Panc1 (cell line): ENCODE measurements around the gene ASAP2.

Source experiments
- TF ChIP-seq, protein P1 (sequence below): fragments of 450-650 bp; IDR thresholded peaks from 2 replicates; pipeline ENCODE4 v1.5.1; 2017; ENCODE audit warnings: mild to moderate bottlenecking
- TF ChIP-seq, protein P2 (sequence below), 2 experiments: IDR thresholded peaks; 2 replicates each; pipeline ENCODE4 v1.6.1; 2011 to 2012; ENCODE audit warnings: low read depth in 2 of 2, control low read depth in 1 of 2, low read length in 1 of 2, mild to moderate bottlenecking in 1 of 2, moderate library complexity in 1 of 2; ENCODE audit not compliant: insufficient read depth in 1 of 2

DNA sequence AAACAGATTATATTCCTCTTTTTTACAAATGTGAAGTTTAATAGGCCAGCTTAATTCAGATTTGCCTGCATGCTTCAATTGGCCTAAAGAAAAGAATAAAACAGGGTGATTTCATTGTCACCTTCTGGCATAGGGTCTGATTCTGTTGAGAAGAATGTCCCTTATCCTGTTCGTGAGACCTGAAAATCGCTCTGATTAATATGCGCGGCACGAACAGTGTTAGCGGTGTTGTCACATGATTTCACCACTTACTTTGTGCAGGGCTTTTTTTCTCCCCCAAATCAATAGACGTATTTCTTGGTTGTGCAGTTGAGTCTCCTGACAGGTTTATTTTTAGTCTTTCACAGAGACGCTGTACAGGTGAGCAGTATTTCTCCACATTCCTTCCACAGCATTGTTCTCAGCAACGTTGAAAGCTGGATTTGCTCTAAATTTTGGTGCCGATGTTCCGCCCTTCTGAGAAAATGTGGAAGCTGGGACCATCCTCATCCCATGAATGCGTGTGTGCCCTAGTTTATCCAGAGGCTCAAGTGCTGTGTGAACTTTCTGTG is 134.8 kb downstream of the ASAP2 start:
- TF ChIP-seq, protein P1, sequence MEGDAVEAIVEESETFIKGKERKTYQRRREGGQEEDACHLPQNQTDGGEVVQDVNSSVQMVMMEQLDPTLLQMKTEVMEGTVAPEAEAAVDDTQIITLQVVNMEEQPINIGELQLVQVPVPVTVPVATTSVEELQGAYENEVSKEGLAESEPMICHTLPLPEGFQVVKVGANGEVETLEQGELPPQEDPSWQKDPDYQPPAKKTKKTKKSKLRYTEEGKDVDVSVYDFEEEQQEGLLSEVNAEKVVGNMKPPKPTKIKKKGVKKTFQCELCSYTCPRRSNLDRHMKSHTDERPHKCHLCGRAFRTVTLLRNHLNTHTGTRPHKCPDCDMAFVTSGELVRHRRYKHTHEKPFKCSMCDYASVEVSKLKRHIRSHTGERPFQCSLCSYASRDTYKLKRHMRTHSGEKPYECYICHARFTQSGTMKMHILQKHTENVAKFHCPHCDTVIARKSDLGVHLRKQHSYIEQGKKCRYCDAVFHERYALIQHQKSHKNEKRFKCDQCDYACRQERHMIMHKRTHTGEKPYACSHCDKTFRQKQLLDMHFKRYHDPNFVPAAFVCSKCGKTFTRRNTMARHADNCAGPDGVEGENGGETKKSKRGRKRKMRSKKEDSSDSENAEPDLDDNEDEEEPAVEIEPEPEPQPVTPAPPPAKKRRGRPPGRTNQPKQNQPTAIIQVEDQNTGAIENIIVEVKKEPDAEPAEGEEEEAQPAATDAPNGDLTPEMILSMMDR, result no peak
- TF ChIP-seq, protein P2, sequence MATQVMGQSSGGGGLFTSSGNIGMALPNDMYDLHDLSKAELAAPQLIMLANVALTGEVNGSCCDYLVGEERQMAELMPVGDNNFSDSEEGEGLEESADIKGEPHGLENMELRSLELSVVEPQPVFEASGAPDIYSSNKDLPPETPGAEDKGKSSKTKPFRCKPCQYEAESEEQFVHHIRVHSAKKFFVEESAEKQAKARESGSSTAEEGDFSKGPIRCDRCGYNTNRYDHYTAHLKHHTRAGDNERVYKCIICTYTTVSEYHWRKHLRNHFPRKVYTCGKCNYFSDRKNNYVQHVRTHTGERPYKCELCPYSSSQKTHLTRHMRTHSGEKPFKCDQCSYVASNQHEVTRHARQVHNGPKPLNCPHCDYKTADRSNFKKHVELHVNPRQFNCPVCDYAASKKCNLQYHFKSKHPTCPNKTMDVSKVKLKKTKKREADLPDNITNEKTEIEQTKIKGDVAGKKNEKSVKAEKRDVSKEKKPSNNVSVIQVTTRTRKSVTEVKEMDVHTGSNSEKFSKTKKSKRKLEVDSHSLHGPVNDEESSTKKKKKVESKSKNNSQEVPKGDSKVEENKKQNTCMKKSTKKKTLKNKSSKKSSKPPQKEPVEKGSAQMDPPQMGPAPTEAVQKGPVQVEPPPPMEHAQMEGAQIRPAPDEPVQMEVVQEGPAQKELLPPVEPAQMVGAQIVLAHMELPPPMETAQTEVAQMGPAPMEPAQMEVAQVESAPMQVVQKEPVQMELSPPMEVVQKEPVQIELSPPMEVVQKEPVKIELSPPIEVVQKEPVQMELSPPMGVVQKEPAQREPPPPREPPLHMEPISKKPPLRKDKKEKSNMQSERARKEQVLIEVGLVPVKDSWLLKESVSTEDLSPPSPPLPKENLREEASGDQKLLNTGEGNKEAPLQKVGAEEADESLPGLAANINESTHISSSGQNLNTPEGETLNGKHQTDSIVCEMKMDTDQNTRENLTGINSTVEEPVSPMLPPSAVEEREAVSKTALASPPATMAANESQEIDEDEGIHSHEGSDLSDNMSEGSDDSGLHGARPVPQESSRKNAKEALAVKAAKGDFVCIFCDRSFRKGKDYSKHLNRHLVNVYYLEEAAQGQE (IDR thresholded peaks at IDR 0.05; ENCODE audit: insufficient read depth in 1 of 2, low read depth in 2 of 2, low read length in 1 of 2), result no peak
